ENCODE data around the gene CHST8.

The CHST8 gene

DNA sequence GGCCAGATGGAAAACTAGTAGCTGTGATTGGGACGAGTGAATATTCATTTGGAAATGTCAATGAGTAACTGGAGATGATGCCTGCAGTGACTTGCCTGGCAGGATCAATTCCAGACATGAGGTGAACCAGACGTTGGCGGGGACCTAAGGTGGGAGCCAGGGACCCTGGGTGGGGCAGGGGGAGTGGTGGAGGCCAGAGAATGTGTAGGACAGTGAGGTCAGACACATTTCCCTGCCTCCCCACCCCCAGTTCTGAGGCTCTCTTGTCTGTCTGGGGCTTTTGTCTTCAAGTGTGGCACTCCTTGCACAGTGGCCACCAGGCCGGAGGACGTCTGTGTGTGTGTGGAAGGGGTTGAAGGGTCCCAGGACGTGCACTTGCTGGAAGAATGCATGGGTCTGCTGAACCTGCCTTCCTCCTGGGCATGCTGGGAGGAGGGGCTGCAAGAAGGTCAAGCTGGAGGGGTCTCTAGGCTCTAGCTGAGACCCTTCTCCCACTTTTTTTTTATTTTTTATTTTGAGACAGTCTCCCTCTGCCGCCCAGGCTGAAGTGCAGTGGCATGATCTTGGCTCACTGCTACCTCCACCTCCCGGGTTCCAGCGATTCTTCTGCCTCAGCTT is 51.6 kb downstream of the CHST8 start:
- no peak for DNase-seq (ENCODE audit: low read depth in 2 of 2)

DNA sequence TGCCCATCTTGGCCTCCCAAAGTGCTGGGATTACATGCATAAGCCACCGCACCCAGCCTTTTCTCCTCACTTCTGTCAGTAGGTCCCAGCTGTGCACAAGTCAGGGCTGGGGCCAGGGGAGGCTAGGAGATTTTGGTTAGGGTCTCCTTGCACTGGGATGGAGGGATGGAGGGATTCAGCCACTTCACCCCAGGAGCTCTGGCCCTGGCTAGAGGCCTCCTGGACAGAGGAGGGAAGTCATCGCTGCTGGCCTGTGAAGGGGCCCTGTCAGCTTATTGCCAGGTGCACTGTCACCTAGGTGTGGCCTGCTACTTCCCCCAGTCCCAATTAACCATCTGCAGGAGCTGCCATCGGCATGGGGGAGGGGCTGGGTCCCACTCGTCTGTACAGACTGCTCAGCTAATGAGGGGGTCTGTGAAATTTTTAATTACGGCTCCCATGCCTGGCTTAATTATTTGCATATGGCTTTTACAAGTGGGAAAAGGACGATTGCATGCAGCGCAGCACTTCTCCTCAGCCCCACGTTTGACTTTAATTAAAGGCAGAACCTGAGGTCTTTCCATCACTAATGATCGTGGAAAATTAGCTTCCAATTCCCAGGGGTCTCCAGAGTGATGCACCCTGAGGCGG is 52.4 kb downstream of the CHST8 start:
- no peak for DNase-seq (ENCODE audit: low read depth in 2 of 2)

DNA sequence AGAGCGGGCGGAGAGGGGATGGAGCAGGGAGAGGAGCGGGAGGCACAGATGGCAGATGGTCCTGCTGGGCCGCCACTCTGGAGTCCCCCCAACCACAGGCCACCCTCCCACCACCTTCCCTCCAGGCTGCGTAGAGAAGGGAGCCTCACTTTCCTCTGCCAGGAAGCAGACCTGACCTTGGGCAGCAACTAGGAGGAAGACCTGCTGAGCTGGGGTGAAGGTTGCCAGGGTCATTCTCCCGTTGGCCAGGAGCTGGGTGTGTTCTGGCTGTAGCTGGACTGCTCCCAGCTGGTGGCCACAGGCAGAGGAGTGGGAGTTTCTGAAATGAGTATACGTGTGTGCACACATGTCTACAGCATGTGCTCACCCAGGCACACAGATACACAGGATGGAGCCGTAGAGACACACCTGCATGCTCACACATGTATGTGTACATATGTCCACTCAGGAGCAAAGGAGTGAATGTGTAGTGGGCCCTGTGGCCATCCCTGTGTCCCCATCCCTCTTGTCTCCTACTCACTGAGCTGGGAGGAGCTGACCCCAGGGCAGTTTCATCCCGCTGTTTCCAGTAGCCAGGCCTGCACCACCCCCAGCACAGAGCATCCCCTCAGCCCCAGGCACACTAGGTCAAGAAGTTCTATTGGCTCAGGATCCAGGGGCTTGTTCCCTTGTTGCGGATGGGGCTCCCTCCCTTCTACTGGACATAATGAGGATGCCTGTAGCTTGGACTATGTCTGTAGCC is 53.0 kb downstream of the CHST8 start:
- no peak for DNase-seq (ENCODE audit: low read depth in 2 of 2)

DNA sequence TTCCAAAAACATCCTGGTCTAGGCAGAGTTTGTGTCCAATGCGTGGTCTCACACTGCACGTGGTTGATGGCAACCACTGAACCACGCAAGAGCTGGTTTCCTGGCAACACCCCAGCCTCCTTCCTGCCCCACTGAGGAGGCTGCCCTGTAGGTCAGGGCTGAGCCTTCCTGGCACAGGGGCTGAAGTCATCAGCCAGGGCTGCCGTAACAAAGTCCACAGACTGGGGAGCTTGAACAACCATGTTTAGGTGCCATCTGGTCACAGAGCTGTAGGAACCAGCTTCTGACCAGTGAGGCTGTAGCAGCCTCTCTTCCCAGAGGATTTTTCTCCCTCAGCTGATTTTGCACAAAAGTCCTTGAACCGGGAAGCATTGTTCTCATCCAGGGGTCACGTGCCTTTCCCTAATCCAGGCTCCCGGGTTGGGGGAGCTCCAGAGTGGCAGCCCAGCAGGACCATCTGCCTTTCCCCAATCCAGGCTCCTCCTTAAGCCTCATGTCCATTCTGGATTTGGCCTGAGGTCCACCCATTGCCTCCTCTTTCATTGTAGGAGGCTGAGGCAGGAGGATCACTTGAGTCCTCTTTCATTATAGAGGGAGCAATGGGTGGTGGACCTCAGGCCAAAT is 53.9 kb downstream of the CHST8 start:
- no peak for DNase-seq (ENCODE audit: low read depth in 2 of 2)

DNA sequence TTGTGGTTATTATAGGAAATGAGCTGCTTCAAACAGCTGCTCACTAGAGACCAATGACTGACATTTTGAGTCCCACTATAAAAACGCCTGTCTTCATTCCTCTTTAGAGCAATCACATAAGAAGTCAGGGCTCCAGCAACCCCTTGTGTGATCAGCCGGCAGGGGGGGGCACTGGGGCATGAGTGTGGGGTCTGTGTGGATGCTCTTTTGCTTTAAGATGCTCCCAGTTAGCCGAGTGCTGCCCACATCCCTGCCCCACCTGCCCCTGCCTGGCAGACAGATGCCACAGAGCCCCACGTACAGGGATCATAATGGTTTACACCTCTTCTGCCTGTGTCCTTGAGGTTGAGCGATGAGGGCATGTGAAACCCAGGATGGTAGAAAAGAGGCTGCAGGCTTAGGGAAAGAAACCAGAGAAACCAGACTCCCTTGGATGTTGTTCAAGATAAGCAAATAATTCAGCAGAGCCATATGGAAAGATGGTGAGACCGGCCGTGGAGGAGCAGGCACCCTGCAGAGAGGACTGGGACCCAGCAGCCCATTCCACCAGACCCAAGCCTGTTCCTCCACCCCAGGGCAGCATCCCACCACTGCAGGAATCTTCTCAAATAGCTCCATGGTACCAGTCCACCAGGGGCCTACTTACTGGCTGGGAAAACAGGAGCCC is 55.4 kb downstream of the CHST8 start:
- DNase-seq (ENCODE audit: low read depth in 2 of 2): no peak

DNA sequence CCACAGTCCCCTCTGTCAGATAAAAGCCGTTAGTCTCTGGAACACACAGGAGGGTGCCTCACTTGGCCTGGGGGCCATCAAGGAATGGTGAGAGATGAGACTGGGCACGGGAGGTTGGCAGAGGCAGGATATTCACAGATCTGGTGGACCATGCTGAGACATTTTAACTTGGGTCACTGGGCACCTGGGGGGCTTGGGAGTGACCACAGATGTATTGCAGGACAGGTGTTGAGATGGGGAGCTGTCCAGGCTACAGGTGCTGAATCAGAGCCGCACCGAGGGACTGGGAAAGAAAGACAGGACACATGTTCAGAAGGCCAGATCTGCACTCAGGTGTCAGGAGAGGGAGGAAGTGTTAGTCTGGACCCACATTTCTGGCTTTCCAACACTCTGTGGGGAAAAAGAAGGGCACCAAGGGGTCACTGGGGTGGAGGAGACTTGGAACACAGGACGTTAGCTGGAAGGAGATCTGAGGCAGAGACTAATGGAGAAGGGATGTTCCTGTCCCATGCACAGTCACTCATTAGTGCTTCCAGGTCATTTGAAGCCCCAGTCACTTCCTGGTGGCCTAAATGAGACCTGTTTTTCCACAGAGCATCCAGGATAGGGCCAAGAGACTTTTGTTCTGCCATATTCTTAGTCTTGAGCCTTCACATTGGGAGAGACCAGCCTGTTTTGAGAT is 56.1 kb downstream of the CHST8 start:
- DNase-seq (ENCODE audit: low read depth in 2 of 2): no peak

DNA sequence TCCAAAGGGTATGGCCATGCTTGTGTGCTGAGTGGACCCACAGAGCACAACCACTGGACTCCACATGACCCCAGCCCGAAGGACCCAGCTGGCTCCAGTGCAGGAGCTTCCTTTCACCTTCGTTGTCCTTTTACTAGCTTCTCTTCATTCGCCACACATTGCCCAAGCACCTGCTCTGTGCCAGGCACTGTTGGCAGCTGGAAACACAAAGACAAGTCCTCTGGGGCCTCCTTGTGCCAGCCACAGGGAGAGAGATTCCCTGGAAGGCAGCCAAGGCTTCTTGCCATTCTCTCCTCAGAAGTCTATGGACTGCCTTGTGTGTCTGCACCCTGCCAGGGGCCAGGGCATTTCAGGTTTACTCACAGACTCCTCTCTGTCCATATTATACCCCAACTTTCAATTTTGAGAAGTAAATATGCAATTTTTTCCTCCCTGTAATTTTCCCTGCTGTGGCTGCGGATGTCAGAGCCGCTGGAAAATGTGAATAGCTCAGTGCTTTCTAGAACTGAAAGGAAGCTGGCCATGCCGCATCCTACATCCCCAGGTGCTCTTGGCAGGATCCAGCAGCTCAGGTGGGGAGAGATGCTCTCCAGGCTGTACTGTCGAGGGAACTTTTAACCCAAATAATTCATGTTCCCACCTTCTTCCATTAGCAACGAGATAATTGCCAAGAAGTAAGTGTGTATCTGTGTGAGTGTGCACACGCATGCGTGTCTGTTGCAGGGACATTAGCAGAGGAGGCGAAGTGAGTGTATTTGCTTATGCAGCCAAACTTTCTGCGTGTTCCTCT is 57.2 kb downstream of the CHST8 start:
- no peak for DNase-seq (ENCODE audit: low read depth in 2 of 2)

DNA sequence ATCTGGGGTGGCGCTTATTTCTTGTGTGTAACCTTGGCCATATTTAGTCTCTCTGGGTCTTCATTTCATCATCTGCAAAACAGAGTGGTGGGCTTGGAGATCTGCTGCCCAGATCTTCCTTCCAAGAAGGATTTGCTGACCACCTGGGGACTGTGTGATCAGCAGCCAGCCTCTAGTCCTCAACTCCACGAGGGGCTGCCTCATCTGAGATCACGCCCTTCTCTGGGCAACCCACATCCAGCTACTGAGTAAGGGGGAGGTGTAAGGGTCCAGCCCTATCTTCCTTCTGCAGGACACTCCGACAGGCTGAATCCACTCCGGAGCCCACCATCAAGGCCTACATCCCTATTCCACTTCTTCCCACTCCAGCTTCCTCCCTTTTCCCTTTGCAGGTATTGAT is 57.9 kb downstream of the CHST8 start:
- DNase-seq (ENCODE audit: low read depth in 2 of 2): no peak

DNA sequence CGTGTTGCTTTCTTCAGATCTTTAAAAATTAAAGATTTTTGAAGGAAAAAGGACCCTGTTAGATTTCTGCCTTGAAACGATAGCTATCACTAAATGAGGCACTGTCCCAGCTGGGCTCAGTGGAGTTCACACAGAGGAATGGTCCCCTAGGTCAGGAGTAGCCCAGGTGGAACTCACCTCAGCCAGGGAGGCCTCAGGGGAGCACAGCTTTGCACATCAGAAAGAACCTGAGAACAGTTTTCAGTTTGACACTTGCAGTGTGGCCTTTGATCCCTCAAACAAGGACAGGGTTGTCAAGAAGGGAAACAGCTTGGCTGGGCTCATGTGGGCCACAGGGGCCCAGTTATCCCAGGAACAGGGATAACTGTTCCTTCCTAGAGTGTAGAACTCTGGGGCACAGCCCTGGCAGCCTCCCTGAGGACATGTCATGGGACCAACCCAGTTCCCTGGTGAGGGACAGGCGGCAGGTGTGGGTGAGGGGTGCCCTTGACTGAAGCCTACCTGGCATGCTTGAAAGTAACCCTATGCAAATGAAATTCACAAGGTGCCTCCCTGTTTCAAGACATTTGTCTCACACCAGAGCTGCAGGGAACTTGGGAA is 59.4 kb downstream of the CHST8 start:
- DNase-seq (ENCODE audit: low read depth in 2 of 2): no peak

DNA sequence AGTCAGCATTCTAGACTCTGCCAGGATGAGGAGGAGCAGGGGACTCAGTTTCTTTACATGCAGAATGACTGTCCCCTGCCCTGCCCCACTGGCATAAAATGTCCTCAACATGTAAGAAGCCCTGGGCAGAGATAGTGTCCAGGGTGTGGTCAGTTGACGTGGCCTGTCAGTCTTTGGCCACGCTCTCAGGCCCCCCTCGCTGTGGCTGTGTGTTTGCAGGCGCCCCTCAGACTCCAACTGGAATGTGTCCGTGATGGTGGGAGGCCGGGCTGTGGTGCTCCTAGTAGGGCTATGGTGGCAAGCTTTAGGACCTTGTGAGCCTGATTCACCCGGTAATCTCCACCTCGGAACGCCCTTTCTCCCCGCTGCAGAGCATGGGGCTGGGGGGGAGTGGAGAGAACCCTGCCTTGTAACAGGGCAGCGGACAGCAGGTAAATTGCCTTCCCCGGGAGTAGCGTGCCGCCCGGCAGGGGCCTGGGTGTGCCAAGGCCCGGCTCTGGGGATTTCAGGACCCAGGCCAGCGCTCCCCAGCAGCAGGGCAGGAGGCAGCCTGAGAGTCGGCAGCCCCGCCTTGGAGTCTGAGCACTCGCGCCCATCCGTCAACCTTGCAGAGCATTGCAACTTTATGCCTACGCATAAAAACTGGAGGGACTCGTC is 62.3 kb downstream of the CHST8 start:
- no peak for DNase-seq (ENCODE audit: low read depth in 2 of 2)

DNA sequence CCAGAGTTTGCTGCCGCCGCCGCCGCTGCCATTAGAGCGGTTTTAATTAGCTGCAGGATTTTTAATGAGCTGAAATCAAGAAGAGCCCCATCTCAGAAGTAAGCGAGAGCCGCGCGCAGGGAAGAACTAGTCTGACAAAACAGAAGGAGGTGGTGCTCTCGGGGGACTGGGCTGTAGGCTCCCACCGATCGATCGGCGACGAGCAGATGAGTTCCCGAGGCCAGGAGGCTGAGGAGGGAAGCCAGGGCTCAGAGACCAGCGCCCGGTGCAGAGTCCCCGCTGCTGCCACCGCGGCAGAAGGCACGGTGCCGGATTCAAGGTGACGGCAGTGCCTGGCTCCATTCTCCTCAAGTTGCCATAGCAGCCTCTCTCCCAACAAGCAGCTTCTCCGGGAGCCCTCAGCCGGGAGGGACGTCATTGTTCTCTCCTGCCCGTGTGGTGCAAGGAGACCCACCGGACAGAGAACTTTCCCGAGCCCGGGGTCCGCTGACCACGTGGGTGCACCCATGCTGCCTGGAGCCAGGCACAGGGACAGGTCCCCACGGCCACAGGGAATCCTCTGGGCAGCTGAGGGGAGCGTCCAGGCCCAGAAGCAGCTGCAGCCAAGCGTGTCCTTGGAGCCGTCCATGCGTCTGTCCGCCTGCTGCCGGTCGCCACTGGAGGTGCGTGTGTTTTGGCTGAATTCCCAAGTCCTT is 62.9 kb downstream of the CHST8 start:
- no peak for DNase-seq (ENCODE audit: low read depth in 2 of 2)

DNA sequence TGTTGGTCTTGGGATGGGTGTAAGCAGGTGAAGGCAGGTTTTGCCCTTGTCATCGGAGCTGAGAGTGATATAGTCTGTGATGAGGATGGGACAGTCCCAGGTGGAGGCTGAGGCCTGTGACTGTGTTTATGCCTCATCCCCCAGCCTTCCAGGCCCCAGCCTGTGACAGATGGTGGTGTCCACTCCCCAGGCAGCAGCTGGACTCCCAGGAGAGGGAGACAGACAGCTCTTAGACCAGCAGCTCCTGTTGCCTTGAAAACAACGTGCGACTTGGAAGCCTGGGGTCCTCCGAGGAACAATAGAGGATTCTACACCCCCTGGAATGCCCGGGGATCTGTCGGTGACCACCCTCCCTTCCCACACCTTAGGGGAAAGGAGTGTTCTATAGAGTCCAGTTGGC is 63.8 kb downstream of the CHST8 start:
- no peak for DNase-seq (ENCODE audit: low read depth in 2 of 2)

DNA sequence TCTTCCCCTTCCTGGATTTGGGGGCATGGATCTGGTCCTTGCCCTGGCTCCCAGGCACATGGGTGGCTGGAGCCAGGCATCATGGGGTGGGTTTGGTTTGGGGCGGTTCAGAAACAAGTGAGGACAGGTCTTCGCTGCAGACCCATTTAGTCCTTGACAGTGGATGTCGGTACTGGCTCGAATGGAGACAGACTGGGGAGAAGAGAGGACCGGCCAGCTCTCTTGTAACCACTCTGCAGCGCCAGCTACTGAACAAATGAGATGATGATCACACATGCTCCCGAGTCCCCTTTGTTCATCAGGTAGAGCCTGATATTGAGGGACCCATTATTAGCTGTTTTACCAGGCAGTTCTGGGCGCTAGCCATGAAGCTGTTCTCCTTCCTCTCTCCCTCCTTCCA is 64.5 kb downstream of the CHST8 start:
- no peak for DNase-seq (ENCODE audit: low read depth in 2 of 2)

DNA sequence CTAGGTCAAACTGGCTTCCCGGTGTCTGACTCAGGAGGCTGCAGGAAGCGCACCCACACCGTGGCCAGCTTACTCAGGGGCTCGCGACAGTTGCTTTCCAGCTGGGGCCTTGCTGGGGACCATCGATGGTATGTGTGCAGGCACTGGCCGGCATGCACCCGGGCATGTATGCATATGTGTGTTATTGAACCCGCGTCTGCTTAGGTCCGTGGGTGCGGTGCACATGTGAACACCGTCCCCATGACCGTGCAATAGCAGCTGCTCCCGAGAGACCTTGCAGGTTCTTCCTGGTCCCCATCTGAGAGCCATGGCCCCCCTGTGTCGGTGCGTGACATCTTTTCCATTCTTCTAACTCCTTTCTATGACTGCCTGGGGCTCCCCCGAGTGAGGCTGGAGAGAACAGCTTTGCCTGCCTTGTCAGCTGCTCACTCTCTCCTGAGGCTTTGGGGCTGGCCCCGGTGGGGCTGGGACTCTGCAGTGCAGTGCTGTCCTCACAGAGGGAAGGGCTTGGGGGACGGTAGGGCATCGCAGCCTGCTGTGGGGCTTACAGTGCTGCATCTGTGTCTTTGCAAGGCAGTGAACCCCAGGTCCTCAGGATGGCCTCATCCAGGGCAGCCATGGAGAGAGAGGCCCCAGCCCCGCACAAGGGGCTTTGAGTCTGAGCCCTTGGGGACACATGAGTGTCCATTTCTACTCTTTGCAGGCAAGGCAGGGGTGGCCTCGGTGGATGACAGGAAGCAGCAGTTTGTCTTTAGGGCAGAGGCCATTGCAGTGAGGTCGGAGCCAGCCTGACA is 65.1 kb downstream of the CHST8 start:
- DNase-seq (ENCODE audit: low read depth in 2 of 2): no peak

DNA sequence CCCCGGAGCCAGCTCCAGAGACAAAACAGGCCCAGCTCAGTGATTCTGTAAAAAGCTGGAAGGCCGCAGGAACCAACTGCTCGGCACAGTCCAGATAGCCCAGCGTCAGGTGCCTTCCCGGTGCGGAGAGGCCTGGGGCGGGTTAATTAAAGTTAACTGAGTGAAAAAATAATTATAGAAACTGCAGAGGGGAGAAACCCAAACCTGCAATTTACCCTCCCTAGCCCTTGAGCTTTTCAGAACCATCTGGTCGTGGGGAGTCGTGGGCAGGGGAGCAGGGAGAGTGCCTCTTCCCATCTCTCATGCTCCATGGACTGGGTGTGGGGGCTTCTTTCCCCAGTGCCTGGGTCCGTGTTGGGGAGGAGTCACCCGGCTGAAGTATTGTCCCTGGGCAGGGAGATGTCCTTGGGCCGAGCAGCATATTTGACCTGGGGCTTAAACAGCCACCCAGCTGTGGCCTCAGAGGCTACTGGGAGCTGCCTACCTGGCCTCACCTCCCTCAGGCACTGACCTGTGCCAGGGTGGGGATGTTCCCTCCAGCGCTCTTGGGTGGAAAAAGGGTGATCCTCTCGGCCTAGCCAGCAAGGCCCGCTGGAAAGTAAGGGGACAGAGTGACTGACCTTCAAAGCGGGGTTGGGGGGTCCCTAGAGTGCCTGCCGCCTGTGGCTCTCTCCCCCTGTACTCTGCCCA is 65.9 kb downstream of the CHST8 start:
- DNase-seq (ENCODE audit: low read depth in 2 of 2): no peak

DNA sequence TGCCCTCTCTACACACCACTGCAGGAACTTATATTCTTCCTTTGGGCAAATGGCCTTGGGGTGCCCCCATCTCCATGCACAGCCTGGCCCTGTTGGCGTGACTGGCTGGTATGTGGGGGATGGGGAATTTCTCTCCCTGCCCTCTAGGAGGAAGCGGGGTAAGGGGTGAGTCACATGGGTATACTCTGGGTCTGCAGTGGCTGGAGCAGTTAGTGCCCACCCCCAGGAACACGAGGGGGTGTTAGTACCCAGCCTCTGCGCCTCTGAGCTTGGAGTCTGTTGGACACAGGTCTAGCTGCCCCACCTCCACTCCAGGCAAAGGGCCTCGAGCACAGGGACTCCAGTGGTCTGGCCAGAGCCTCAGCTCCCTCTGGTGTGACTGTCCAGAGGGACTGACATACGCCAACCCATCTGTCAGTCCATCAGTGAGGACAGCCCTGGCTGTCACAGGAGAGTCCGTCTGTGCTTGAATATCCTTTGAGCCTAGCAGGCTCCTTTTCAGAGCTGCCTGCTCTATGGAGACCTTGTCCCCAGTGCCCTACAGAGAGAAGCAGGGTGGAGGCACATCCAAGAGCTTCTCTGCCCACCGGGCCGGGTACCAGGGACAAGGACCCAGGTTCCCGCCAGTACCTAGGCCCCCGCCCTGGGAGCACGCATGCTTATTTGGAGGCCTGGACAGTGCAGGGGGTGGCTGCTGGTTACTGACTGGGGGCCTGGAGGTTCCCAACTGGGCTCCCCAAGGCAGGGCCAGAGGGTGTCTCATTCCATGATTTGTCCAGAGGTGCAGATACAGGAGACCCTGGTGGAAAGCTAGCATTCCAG is 66.6 kb downstream of the CHST8 start:
- no peak for DNase-seq (ENCODE audit: low read depth in 2 of 2)

DNA sequence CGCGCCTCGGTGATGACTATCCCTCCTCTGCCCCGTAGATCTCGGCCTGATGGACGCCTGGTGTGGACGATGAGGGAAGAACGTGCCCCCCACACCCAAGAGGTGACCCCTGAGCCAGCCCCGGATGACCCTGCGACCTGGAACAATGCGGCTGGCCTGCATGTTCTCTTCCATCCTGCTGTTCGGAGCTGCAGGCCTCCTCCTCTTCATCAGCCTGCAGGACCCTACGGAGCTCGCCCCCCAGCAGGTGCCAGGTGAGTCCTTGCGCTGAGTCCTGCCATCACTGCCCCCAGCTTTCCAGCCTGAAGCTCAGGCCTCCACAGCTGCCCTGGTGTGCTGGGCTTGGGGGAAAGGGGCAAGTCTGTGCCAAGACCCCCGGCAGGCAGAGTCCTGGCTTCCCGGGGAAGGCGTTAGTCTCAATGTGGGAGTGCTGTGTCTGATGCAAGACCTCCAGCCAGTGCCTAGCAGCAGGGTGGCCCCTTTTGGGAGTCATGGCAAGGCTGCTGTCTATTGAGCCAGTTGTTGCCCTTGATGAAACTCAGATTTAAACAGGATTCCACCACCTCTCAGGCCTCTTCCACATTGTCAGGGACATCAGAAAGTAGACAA is 67.5 kb downstream of the CHST8 start:
- no peak for DNase-seq (ENCODE audit: low read depth in 2 of 2)
